Activated CD8-positive, alpha-beta memory T cell treated with anti-CD3 and anti-CD28 coated beads, Interleukin-2, amount 10 ng/mL, durations not matched to agents 7 days and 5 days (primary cell): ENCODE measurements around the gene DNAH6. TPM values are rescaled to one million over a fixed set of nuclear protein-coding genes. Genes with fewer than 3 reads are reported as not detected.
"Not testable (repeated sequence)": the region's sequence is repeated elsewhere in the genome, so short reads cannot be mapped to it uniquely, and the experiment has no call there.

Experiments used
- ATAC-seq: fragments of 150-1000 bp; cut with Tn5 transposase; one replicate; pipeline ENCODE4 v1.10.0; 2021; ENCODE audit warnings: moderate library complexity
- CTCF ChIA-PET: fragments of 350-600 bp; sonication (Branson Sonifier 250); formaldehyde crosslinking; loops from one replicate; lab custom pipeline; 2021; ENCODE audit warnings: antibody characterized with exemption; lab: Charles Lee
- DNase-seq: peaks from one replicate; pipeline ENCODE4 v3.0.0-alpha.2; 2020
- H3K27ac Mint-ChIP-seq: one replicate; pipeline ENCODE4 v1.8.0; 2021; ENCODE audit warnings: mild to moderate bottlenecking, mixed read lengths
- H3K27me3 Mint-ChIP-seq: one replicate; pipeline ENCODE4 v1.8.0; 2021; ENCODE audit warnings: mixed read lengths
- H3K36me3 Mint-ChIP-seq: one replicate; pipeline ENCODE4 v1.8.0; 2021; ENCODE audit warnings: mild to moderate bottlenecking, mixed read lengths
- H3K4me1 Mint-ChIP-seq: one replicate; pipeline ENCODE4 v1.8.0; 2021; ENCODE audit warnings: mixed read lengths
- H3K4me3 Mint-ChIP-seq: one replicate; pipeline ENCODE4 v1.8.0; 2021; ENCODE audit warnings: mild to moderate bottlenecking, moderate library complexity, mixed read lengths
- H3K9me3 Mint-ChIP-seq: one replicate; pipeline ENCODE4 v1.8.0; 2022; ENCODE audit warnings: low read depth, mixed read lengths
- total RNA-seq, 2 experiments: library from RNA; stranded (reverse); gene quantifications; one replicate each; pipeline ENCODE4 v1.2.3, GENCODE V29; 2021

The DNAH6 gene
- total RNA-seq, 2 experiments from 2014 or later = 0.63 to 0.85 TPM

DNA sequence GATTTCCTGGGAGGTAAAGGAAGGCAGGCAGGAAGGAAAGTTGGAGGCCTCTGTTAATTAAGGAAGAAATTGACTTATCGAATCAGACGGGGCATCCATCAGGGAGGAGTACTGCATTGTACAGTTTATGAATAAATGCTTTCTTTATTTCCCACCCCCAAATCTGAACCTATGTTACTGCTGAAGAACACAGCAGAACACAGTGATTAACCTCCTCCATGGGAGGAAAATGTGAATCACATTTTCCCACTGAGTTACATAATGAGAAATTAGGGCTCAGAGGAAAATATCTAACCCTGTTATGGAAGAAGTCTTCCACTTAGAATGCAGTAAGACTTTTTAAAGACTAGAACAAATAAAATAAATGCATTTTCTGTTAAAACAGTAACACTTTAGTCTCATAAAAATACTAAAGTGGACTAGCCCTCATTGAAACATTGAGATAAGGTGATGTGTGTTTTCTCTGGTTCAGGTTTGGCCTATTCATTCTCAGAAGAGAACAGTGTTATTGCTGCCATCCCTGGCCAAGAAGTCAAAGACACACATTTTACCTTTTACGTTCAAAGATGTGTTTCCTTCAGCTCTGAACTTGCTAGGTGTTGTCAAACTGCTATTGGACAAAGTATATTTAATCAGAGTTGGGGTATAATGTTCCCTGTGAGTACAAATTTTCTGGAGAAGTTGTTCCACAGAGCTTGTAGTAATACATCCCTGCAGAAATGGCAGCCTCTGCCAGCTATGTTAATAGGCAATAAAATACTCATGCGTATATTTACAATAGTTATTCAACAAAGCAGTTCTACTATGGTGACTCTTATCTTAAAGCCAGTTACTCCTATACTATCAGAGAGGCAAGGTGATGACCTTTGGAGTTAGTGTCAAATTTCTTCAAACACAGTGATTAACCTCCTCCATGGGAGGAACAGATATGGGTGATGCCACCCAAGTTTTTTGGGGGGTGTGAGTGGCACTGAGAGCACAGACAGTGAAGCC lies 11.1 kb downstream of the DNAH6 start:
- no peak overlapping the region for H3K4me3 Mint-ChIP-seq
- H3K27ac Mint-ChIP-seq = no peak overlapping the region
- CTCF ChIA-PET = interaction anchor here (1.3 kb wide), 1 partner anchor 398 kb away, joined by 4 read pairs; no protein-coding TSS in a partner anchor
- H3K9me3 Mint-ChIP-seq = peaks cover 2% of the 10 kb centered on the region
- ATAC-seq = no peak
- H3K4me1 Mint-ChIP-seq = no peaks in the 10 kb centered on the region
- no peak for DNase-seq
- peaks cover 2% of the 10 kb centered on the region for H3K36me3 Mint-ChIP-seq
- H3K27me3 Mint-ChIP-seq = peaks cover under 1% of the 10 kb centered on the region

- Mint-ChIP-seq H3K36me3 (no peaks in the 10 kb centered on the region), H3K4me1 (no peaks in the 10 kb centered on the region), H3K4me3 (no peak overlapping the region), H3K9me3 (no peaks in the 10 kb centered on the region), H3K27ac (no peak overlapping the region), H3K27me3 (peaks cover 3% of the 10 kb centered on the region)
- CTCF ChIA-PET = no interaction called here
- DNase-seq (no peak), ATAC-seq (no peak)
Measured at GRCh38 chr2:84532291-84532690, 16.0 kb downstream of the DNAH6 start.

GRCh38 chr2:84534225-84534624 lies 17.9 kb downstream of the DNAH6 start:
- Mint-ChIP-seq H3K27me3 (peaks cover 3% of the 10 kb centered on the region), H3K36me3 (no peaks in the 10 kb centered on the region), H3K27ac (no peak overlapping the region), H3K9me3 (no peaks in the 10 kb centered on the region), H3K4me1 (peaks cover 2% of the 10 kb centered on the region), H3K4me3 (no peak overlapping the region)
- CTCF ChIA-PET = no interaction called here
- ATAC-seq (no peak), DNase-seq (no peak)

DNA sequence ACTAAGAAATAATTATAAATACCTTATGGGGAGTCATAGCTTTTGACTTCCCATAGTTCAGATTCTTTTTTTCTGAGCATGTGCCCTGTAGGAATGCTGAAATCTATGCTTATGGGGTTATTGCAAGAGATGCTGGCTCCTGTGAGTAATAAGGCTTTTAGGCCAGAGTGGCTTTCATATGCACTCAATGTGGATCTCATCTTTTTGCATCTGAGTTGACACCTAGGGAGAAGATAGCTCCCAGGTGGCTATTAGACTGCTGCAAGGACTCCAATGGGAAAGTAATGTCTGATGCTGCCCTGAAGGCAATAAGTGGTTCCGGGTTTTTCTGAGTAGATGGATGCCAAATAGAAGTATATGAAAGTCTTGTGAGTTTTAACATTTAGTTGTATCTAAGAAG lies 21.0 kb downstream of the DNAH6 start:
- no peak overlapping the region for H3K27ac Mint-ChIP-seq
- CTCF ChIA-PET = no interaction called here
- ATAC-seq = no peak

GRCh38 chr2:84539729-84540128 lies 23.4 kb downstream of the DNAH6 start:
- peaks cover 3% of the 10 kb centered on the region for H3K27me3 Mint-ChIP-seq
- peaks cover 3% of the 10 kb centered on the region for H3K36me3 Mint-ChIP-seq
- no peak overlapping the region for H3K4me3 Mint-ChIP-seq
- DNase-seq (no peak), ATAC-seq (peak; percentile 84)
- H3K9me3 Mint-ChIP-seq = no peaks in the 10 kb centered on the region
- peaks cover 13% of the 10 kb centered on the region for H3K4me1 Mint-ChIP-seq
- no peak overlapping the region for H3K27ac Mint-ChIP-seq
- CTCF ChIA-PET = no interaction called here

More for the DNA sequence above, 21.0 kb downstream of the DNAH6 start:
- peaks cover 13% of the 10 kb centered on the region for H3K4me1 Mint-ChIP-seq
- peaks cover 3% of the 10 kb centered on the region for H3K27me3 Mint-ChIP-seq
- no peak overlapping the region for H3K4me3 Mint-ChIP-seq
- no peaks in the 10 kb centered on the region for H3K9me3 Mint-ChIP-seq
- peaks cover 3% of the 10 kb centered on the region for H3K36me3 Mint-ChIP-seq
- DNase-seq = no peak

DNA sequence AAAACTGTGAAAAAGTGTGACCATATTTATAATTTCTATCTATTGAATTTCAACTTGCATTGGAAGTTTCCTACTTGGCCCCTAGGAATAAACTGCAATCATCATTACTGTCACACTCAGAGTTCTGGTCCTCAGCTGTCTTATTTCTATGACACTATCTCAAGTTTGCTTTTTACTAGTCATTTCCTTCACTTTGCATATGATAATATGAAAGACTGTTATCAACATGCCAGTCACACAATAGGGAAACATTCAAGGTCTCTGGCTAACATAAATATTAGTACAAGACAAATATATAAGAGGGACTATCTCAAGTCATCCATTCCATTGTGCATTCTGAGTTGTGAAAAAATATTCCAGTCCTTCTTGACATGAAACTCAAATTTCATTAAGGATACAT lies 28.7 kb downstream of the DNAH6 start:
- peaks cover 1% of the 10 kb centered on the region for H3K36me3 Mint-ChIP-seq
- no peaks in the 10 kb centered on the region for H3K27me3 Mint-ChIP-seq
- DNase-seq = no peak
- H3K9me3 Mint-ChIP-seq = no peaks in the 10 kb centered on the region
- CTCF ChIA-PET = no interaction called here
- no peak overlapping the region for H3K4me3 Mint-ChIP-seq
- no peak for ATAC-seq
- H3K4me1 Mint-ChIP-seq = peaks cover 3% of the 10 kb centered on the region
- H3K27ac Mint-ChIP-seq = no peak overlapping the region

DNA sequence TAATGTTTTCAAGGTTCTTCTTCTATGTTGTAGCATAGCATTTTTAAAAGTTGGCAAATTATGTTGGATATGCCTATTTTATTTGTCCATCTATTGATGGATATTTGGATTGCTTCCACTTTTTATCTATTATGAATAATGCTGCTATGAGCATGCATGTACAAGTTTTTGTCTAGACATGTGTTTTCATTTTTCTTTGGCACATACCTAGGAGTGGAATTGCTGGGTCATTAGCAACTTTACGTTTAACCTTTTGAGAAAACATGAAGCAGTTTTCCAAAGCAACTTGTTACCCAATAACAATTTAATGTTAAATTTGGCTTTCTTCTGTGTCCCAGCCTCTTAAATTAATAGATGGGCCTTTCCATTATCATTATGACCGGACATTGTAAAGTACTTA lies 30.3 kb downstream of the DNAH6 start:
- Mint-ChIP-seq H3K27me3 (no peaks in the 10 kb centered on the region), H3K27ac (no peak overlapping the region), H3K4me1 (no peaks in the 10 kb centered on the region), H3K9me3 (no peaks in the 10 kb centered on the region), H3K36me3 (no peaks in the 10 kb centered on the region), H3K4me3 (no peak overlapping the region)
- no peak for DNase-seq
- no peak for ATAC-seq
- CTCF ChIA-PET = no interaction called here

- Mint-ChIP-seq H3K4me3 (no peak overlapping the region), H3K36me3 (no peaks in the 10 kb centered on the region), H3K27me3 (no peaks in the 10 kb centered on the region), H3K9me3 (no peaks in the 10 kb centered on the region), H3K27ac (no peak overlapping the region), H3K4me1 (no peaks in the 10 kb centered on the region)
- CTCF ChIA-PET = interaction anchor here (0.9 kb wide), 1 partner anchor 191 kb away, joined by 3 read pairs; no protein-coding TSS in a partner anchor
- ATAC-seq (no peak), DNase-seq (no peak)
Measured at GRCh38 chr2:84548303-84548702, 32.0 kb downstream of the DNAH6 start.

GRCh38 chr2:84550916-84551315 lies 34.6 kb downstream of the DNAH6 start:
- DNase-seq (no peak), ATAC-seq (no peak)
- CTCF ChIA-PET = no interaction called here
- Mint-ChIP-seq H3K4me3 (no peak overlapping the region), H3K9me3 (no peaks in the 10 kb centered on the region), H3K36me3 (no peaks in the 10 kb centered on the region), H3K4me1 (no peaks in the 10 kb centered on the region), H3K27ac (no peak overlapping the region), H3K27me3 (peaks cover 2% of the 10 kb centered on the region)

- H3K27ac Mint-ChIP-seq, H3K4me3 Mint-ChIP-seq, ATAC-seq, CTCF ChIA-PET, H3K9me3 Mint-ChIP-seq, H3K27me3 Mint-ChIP-seq, H3K36me3 Mint-ChIP-seq, DNase-seq, H3K4me1 Mint-ChIP-seq: not testable (repeated sequence)
Measured at GRCh38 chr2:84551526-84551925, 35.2 kb downstream of the DNAH6 start.

DNA sequence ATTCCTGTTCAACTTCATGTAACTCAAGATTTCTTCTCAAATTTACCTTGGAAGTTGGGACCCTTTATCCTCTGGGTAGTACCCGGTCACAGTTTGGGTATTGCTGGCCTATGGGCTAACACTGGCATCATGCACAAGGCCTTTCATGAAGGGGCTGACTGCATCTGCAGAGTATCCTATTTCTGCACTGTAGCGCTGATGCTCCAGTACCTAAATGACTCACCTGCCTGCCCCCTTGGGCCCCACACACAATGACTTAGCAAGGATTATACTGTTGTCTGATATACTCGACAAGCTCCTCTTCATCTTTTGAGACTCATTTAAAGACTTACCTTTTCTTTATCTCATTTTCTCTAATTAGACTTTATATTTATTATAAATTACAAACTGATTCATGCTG lies 39.9 kb downstream of the DNAH6 start:
- Mint-ChIP-seq H3K4me3 (no peak overlapping the region), H3K27ac (no peak overlapping the region), H3K36me3 (peaks cover 3% of the 10 kb centered on the region), H3K9me3 (peaks cover 11% of the 10 kb centered on the region), H3K4me1 (peaks cover 3% of the 10 kb centered on the region), H3K27me3 (peaks cover 4% of the 10 kb centered on the region)
- CTCF ChIA-PET = no interaction called here
- DNase-seq (peak; percentile 55), ATAC-seq (peak; percentile 47)

DNA sequence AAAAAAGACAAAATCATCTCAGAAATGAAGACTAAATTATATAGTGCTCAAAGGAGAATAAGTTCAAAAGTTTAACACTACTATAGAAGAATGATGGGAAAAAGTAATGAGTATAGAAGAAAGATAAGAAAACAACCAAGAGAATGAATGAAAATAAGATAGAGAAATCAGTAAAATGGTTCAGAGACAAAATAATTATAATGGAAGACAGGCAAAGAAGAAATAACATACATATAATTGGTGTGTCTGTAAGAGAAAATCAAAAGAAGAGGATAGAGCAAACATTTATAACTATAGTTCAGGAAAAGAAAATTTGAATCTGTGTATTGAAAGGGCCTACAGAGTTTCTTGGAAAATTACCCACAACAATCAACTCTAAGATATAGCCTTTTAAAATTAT lies 43.5 kb downstream of the DNAH6 start:
- ATAC-seq = no peak
- CTCF ChIA-PET = no interaction called here
- Mint-ChIP-seq H3K27me3 (peaks cover 2% of the 10 kb centered on the region), H3K36me3 (peaks cover 3% of the 10 kb centered on the region), H3K4me3 (no peak overlapping the region), H3K27ac (no peak overlapping the region), H3K9me3 (peaks cover 11% of the 10 kb centered on the region), H3K4me1 (peaks cover 3% of the 10 kb centered on the region)
- DNase-seq = no peak

- H3K27ac Mint-ChIP-seq = no peak overlapping the region
Measured at GRCh38 chr2:84579661-84580060, 63.4 kb downstream of the DNAH6 start.

DNA sequence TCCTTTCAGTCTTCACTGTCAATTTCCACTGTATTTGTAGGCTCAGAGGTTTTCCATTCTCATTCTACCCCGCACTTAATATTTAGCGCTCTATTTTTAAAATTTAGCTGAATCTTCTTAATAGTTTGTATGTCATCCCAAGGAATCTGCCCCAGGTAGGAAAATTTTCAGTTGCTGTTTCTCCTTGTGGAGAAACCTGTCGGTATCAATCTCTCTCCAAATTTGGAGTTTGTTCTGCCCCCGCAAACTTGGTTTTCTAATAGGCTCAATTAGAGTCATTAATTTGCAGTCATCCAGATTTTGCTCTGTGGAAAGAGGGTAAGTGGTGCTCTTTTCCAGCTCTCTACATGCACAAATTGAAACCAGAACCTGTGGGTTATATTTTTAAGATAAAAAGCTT lies 87.6 kb downstream of the DNAH6 start:
- CTCF ChIA-PET = interaction anchor here (0.8 kb wide), 1 partner anchor 28 kb away, joined by 3 read pairs; no protein-coding TSS in a partner anchor
- Mint-ChIP-seq H3K9me3 (peaks cover 4% of the 10 kb centered on the region), H3K27ac (no peak overlapping the region), H3K36me3 (peaks cover 4% of the 10 kb centered on the region), H3K4me1 (no peaks in the 10 kb centered on the region), H3K4me3 (no peak overlapping the region), H3K27me3 (peaks cover 2% of the 10 kb centered on the region)
- ATAC-seq = no peak
- no peak for DNase-seq

More at GRCh38 chr2:84579661-84580060, 63.4 kb downstream of the DNAH6 start:
- DNase-seq = no peak
- Mint-ChIP-seq H3K4me1 (peaks cover 4% of the 10 kb centered on the region), H3K27me3 (no peaks in the 10 kb centered on the region), H3K9me3 (no peaks in the 10 kb centered on the region), H3K36me3 (no peaks in the 10 kb centered on the region), H3K4me3 (no peak overlapping the region)
- no peak for ATAC-seq
- CTCF ChIA-PET = no interaction called here
